ENCODE measurements around the gene RTKN2. TPM values are rescaled to one million over a fixed set of nuclear protein-coding genes. Genes with fewer than 3 reads are reported as not detected.

RTKN2 gene
- total and polyA plus RNA-seq, 10 of the 15 experiments (the other 5 are each of a cell fraction or from before 2014, with no cell fraction given) = 0.10 TPM; not detected in 9

GRCh38 chr10:62154231-62154630, 114.4 kb downstream of the RTKN2 start:
- in situ Hi-C loops (cut with MboI) = no loop called here

DNA sequence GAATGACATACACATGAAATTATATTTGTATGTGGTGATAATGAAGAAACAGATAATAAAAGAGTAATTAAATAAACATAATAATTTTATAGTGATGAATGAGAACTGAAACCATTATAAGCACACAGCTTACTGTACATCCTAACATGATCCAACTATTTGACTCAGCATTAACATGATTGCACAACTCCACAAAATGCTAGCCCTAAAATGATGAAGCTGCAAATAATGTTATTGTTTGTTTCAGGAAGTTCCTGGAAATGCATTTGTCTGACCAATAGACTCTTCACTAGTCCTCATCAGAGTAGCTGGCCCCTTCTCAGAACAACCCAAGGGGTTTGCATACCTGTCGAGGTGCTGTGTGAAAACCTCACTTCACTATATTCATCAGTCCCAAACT, 115.5 kb downstream of the RTKN2 start:
- Histone ChIP-seq H3K27me3 (replicated peaks in 1 of 2; ENCODE audit: control insufficient read depth in 2 of 2, insufficient read depth in 2 of 2, low read length in 1 of 2) (no peaks in the 10 kb centered on the region), H4K20me1 (ENCODE audit: control insufficient read depth, insufficient read depth) (no peaks in the 10 kb centered on the region), H3K27ac (ENCODE audit: control insufficient read depth, insufficient read depth) (no peak overlapping the region), H3K4me2 (ENCODE audit: control insufficient read depth, insufficient read depth) (no peak overlapping the region), H3K79me2 (ENCODE audit: control insufficient read depth, insufficient read depth, low read length) (no peaks in the 10 kb centered on the region), H2AFZ (ENCODE audit: control insufficient read depth, low read depth, low read length) (no peak overlapping the region), H3K9me3 (replicated peaks; ENCODE audit: control insufficient read depth, insufficient read depth, low read length) (no peaks in the 10 kb centered on the region), H3K9ac (ENCODE audit: control insufficient read depth, insufficient read depth, low read length) (no peak overlapping the region), H3K4me3 (no peak overlapping the region), H3K4me1 (ENCODE audit: control insufficient read depth, insufficient read depth, low read length) (no peaks in the 10 kb centered on the region), H3K36me3 (ENCODE audit: control insufficient read depth in 2 of 2, insufficient read depth in 2 of 2, low read length in 1 of 2) (no peaks in the 10 kb centered on the region)
- no TSS peak for BruUV-seq (replicated peaks)
- FAIRE-seq = no peak
- ChIA-PET SMC1A (ENCODE audit: uncharacterized antibody, unreplicated experiment) (no interaction called here), POLR2A (no interaction called here), RAD21 (ENCODE audit: unreplicated experiment) (no interaction called here), CTCF (no interaction called here)
- in situ Hi-C loops (cut with MboI) (no loop called here), intact Hi-C loops (cut with micrococcal nuclease; ENCODE audit: unreplicated experiment) (no loop called here)
- WGBS (ENCODE audit: insufficient coverage, insufficient replicate concordance, low lambda C conversion rate, missing lambda C conversion rate) = 45% methylated on average over 1 of the region's 1 CpG
- no peak for ATAC-seq
- no peak for DNase-seq (ENCODE audit: low read depth, low spot score)
- no peak for TF ChIP-seq IRF4 (IDR thresholded peaks at IDR 0.05; ENCODE audit: low read depth, low read length)
- TF ChIP-seq WRNIP1 (IDR thresholded peaks at IDR 0.05; ENCODE audit: borderline replicate concordance, low read depth, low read length) = no peak
- no peak for TF ChIP-seq CEBPZ (IDR thresholded peaks at IDR 0.05; ENCODE audit: low read depth, low read length)
- TF ChIP-seq ZNF687 (IDR thresholded peaks at IDR 0.05) = no peak
- no peak for TF ChIP-seq NRF1 (conservative IDR thresholded peaks at IDR 0.05; ENCODE audit: low read depth, low read length)
- TF ChIP-seq MEF2A (IDR thresholded peaks at IDR 0.05; ENCODE audit: insufficient read depth, low read depth, low read length) = no peak
- TF ChIP-seq SP1 (IDR thresholded peaks at IDR 0.05; ENCODE audit: low read depth, low read length) = no peak
- no peak for TF ChIP-seq EGR1 (IDR thresholded peaks at IDR 0.05; ENCODE audit: borderline replicate concordance in 1 of 2, low read depth in 2 of 2, low read length in 2 of 2)
- TF ChIP-seq LARP7 (IDR thresholded peaks at IDR 0.05) = no peak
- no peak for TF ChIP-seq MXI1 (IDR thresholded peaks at IDR 0.05; ENCODE audit: low read depth, low read length)

More at GRCh38 chr10:62154231-62154630, 114.4 kb downstream of the RTKN2 start:
- no peak overlapping the region for H3K27ac ChIP-seq (ENCODE audit: control insufficient read depth, insufficient read depth)
- H2AFZ ChIP-seq (ENCODE audit: control insufficient read depth, low read depth, low read length) = no peak overlapping the region
- DNase-seq (ENCODE audit: low read depth, low spot score) (no peak), ATAC-seq (no peak), FAIRE-seq (no peak)
- no peak overlapping the region for H3K9ac ChIP-seq (ENCODE audit: control insufficient read depth, insufficient read depth, low read length)
- POLR2A ChIA-PET = interaction anchor here (0.5 to 0.7 kb wide), 2 partner anchors 35 to 38 kb away, joined by 3 read pairs; no protein-coding TSS in a partner anchor
- H3K79me2 ChIP-seq (ENCODE audit: control insufficient read depth, insufficient read depth, low read length) = no peaks in the 10 kb centered on the region
- no peaks in the 10 kb centered on the region for H3K36me3 ChIP-seq (ENCODE audit: control insufficient read depth in 2 of 2, insufficient read depth in 2 of 2, low read length in 1 of 2)
- TF ChIP-seq LARP7 (IDR thresholded peaks at IDR 0.05) = no peak
- no peak for TF ChIP-seq NFXL1 (IDR thresholded peaks at IDR 0.05; ENCODE audit: borderline replicate concordance)
- CTCF ChIA-PET = no interaction called here
- no peaks in the 10 kb centered on the region for H3K4me1 ChIP-seq (ENCODE audit: control insufficient read depth, insufficient read depth, low read length)
- no peaks in the 10 kb centered on the region for H3K9me3 ChIP-seq (replicated peaks; ENCODE audit: control insufficient read depth, insufficient read depth, low read length)
- RAD21 ChIA-PET (ENCODE audit: unreplicated experiment) = no interaction called here
- no peaks in the 10 kb centered on the region for H4K20me1 ChIP-seq (ENCODE audit: control insufficient read depth, insufficient read depth)
- intact Hi-C loops (cut with micrococcal nuclease; ENCODE audit: unreplicated experiment) = no loop called here
- WGBS (ENCODE audit: insufficient coverage, insufficient replicate concordance, low lambda C conversion rate, missing lambda C conversion rate) = 73% methylated on average over 2 of the region's 2 CpGs
- H3K4me3 ChIP-seq = no peak overlapping the region
- H3K4me2 ChIP-seq (ENCODE audit: control insufficient read depth, insufficient read depth) = no peak overlapping the region
- no peaks in the 10 kb centered on the region for H3K27me3 ChIP-seq (replicated peaks in 1 of 2; ENCODE audit: control insufficient read depth in 2 of 2, insufficient read depth in 2 of 2, low read length in 1 of 2)
- no TSS peak for BruUV-seq (replicated peaks)
- SMC1A ChIA-PET (ENCODE audit: uncharacterized antibody, unreplicated experiment) = interaction anchor here (0.9 kb wide), 1 partner anchor 9 kb away, joined by 4 read pairs; no protein-coding TSS in a partner anchor
